Liver (tissue), 9 donors: Measurements from ENCODE around the gene SLC30A10. TPM values are rescaled to one million over a fixed set of nuclear protein-coding genes. Genes with fewer than 3 reads are reported as not detected.

Experiments used
- DNase-seq: peaks from one replicate; pipeline ENCODE4 v3.0.0-alpha.2; 2017; ENCODE audit warnings: low spot score
- H3K27ac ChIP-seq, 2 donors: one replicate each; pipeline ENCODE4 v1.7.0; 2013; ENCODE audit warnings: inconsistent platforms in 2 of 2, low read length in 2 of 2, control low read depth in 1 of 2, low read depth in 1 of 2, mild to moderate bottlenecking in 1 of 2
- H3K27me3 ChIP-seq, 4 donors: one replicate each; pipeline versions ENCODE4 v1.6.1 to v1.7.0; 2013; ENCODE audit warnings: low read length in 3 of 4, inconsistent platforms in 1 of 4, mild to moderate bottlenecking in 1 of 4, moderate library complexity in 1 of 4; ENCODE audit not compliant: control insufficient read depth in 4 of 4, insufficient read depth in 4 of 4
- H3K36me3 ChIP-seq, 4 donors: one replicate each; pipeline versions ENCODE4 v1.6.1 to v1.7.0; 2013; ENCODE audit warnings: low read length in 3 of 4, mild to moderate bottlenecking in 3 of 4, low read depth in 1 of 4, moderate library complexity in 1 of 4; ENCODE audit not compliant: control insufficient read depth in 4 of 4, insufficient read depth in 3 of 4
- H3K4me1 ChIP-seq, 4 donors: one replicate each; pipeline versions ENCODE4 v1.6.1 to v1.7.0; 2013; ENCODE audit warnings: low read length in 3 of 4, mild to moderate bottlenecking in 3 of 4, moderate library complexity in 1 of 4; ENCODE audit not compliant: control insufficient read depth in 4 of 4, insufficient read depth in 4 of 4
- H3K4me3 ChIP-seq, 3 donors: one replicate each; pipeline versions ENCODE4 v1.6.1 to v1.7.0; 2013; ENCODE audit warnings: low read length in 3 of 3, control low read depth in 1 of 3, low read depth in 1 of 3, mild to moderate bottlenecking in 1 of 3
- H3K9ac ChIP-seq, 2 donors: one replicate each; pipeline ENCODE4 v1.7.0; 2013; ENCODE audit warnings: low read length in 2 of 2, mild to moderate bottlenecking in 2 of 2, moderate library complexity in 2 of 2, control low read depth in 1 of 2, low read depth in 1 of 2
- H3K9me3 ChIP-seq, 4 donors: one replicate each; pipeline versions ENCODE4 v1.6.1 to v1.7.0; 2013; ENCODE audit warnings: low read length in 3 of 4; ENCODE audit not compliant: control insufficient read depth in 4 of 4
- ATF3 ChIP-seq: IDR thresholded peaks from 2 replicates; pipeline ENCODE4 v1.6.1; 2016; ENCODE audit warnings: antibody characterized with exemption
- EGR1 ChIP-seq, 2 donors: IDR thresholded peaks; 2 replicates each; pipeline ENCODE4 v1.6.1; 2016 to 2018; ENCODE audit warnings: antibody characterized with exemption in 2 of 2, low read depth in 2 of 2
- FOXA1 ChIP-seq: IDR thresholded peaks from 2 replicates; pipeline ENCODE4 v1.6.1; 2016; ENCODE audit warnings: antibody characterized with exemption
- FOXA2 ChIP-seq: IDR thresholded peaks from 2 replicates; pipeline ENCODE4 v1.6.1; 2016; ENCODE audit warnings: antibody characterized with exemption
- GABPA ChIP-seq, 2 donors: IDR thresholded peaks in 1 of 2; conservative IDR thresholded peaks in 1 of 2; 2 replicates each; pipeline ENCODE4 v1.6.1; 2016; ENCODE audit warnings: antibody characterized with exemption in 2 of 2, mild to moderate bottlenecking in 1 of 2, moderate library complexity in 1 of 2
- HNF4A ChIP-seq, 2 donors: conservative IDR thresholded peaks; 2 replicates each; pipeline ENCODE4 v1.6.1; 2016; ENCODE audit warnings: antibody characterized with exemption in 2 of 2, mild to moderate bottlenecking in 2 of 2
- HNF4G ChIP-seq: IDR thresholded peaks from 2 replicates; pipeline ENCODE4 v1.6.1; 2016; ENCODE audit warnings: antibody characterized with exemption
- JUND ChIP-seq, 2 donors: IDR thresholded peaks; 2 replicates each; pipeline ENCODE4 v1.6.1; 2016; ENCODE audit warnings: antibody characterized with exemption in 2 of 2
- RXRA ChIP-seq, 2 donors: IDR thresholded peaks; 2 replicates each; pipeline ENCODE4 v1.6.1; 2017 to 2018; ENCODE audit warnings: antibody characterized with exemption in 2 of 2, mild to moderate bottlenecking in 1 of 2
- SP1 ChIP-seq: IDR thresholded peaks from 2 replicates; pipeline ENCODE4 v1.6.1; 2018; ENCODE audit warnings: antibody characterized with exemption, mild to moderate bottlenecking
- TAF1 ChIP-seq: conservative IDR thresholded peaks from 2 replicates; pipeline ENCODE4 v1.6.1; 2016; ENCODE audit warnings: antibody characterized with exemption, mild to moderate bottlenecking
- YY1 ChIP-seq: IDR thresholded peaks from 2 replicates; pipeline ENCODE4 v1.6.1; 2016; ENCODE audit warnings: antibody characterized with exemption, mild to moderate bottlenecking
- WGBS: extraction: QIAGEN DNeasy Blood & Tissue Kit; methylation state at CpG from one replicate; pipeline ENCODE4 v1.1.7; 2013; 5-methylcytosine and 5-hydroxymethylcytosine counted together
- polyA plus RNA-seq, 2 donors: library from polyadenylated mRNA; stranded (reverse) in 1 of 2; unstranded in 1 of 2; fragments of 200-250 nt in 1 of 2; fragments of >200 nt in 1 of 2; fragmentation: Nextera tagmentation in 1 of 2; extraction: Ambion mirVana in 1 of 2; gene quantifications; one replicate each; pipeline versions ENCODE4 v1.2.1 to v1.2.3, GENCODE V29; 2013 to 2015
- total RNA-seq, 2 donors: library from RNA; depleted of rRNA; stranded (reverse); fragments of >200 nt; gene quantifications; one replicate each; pipeline ENCODE4 v1.2.3, GENCODE V29; 2014
- TF ChIP-seq, protein P1 (sequence below): IDR thresholded peaks from 2 replicates; pipeline ENCODE4 v1.6.1; 2016; ENCODE audit warnings: antibody characterized with exemption
- TF ChIP-seq, protein P2 (sequence below): IDR thresholded peaks from 2 replicates; pipeline ENCODE4 v1.6.1; 2016; ENCODE audit warnings: antibody characterized with exemption
- donor health status: healthy.
- donor health status: healthy.
- donor health status: healthy.
- donor health status: healthy.
- donor health status: healthy.

Gene SLC30A10
- total and polyA plus RNA-seq, 4 donors, result 18.5 to 90.9 (median 37.6) TPM

GRCh38 chr1:219910716-219911115 lies 17.6 kb downstream of the SLC30A10 start:
- Histone ChIP-seq H3K9me3 (no peaks in the 10 kb centered on the region), H3K27ac (no peak overlapping the region), H3K36me3 (peaks cover 0 to 22% (median 11%) of the 10 kb centered on the region in 4 donors), H3K9ac (no peak overlapping the region), H3K27me3 (no peaks in the 10 kb centered on the region), H3K4me1 (peaks cover 3 to 23% (median 12%) of the 10 kb centered on the region in 4 donors), H3K4me3 (no peak overlapping the region)
- WGBS, result 55% methylated on average over 6 of the region's 6 CpGs
- DNase-seq, result no peak
- no peak for TF ChIP-seq RXRA (IDR thresholded peaks at IDR 0.05)

GRCh38 chr1:219909476-219909875 lies 18.9 kb downstream of the SLC30A10 start:
- 85% methylated on average over 4 of the region's 4 CpGs for WGBS
- no peak for TF ChIP-seq HNF4G
- TF ChIP-seq EGR1 (IDR thresholded peaks at IDR 0.05; ENCODE audit: low read depth in 2 of 2), result no peak
- no peak for TF ChIP-seq ATF3
- no peak for TF ChIP-seq FOXA1
- TF ChIP-seq YY1, result no peak
- TF ChIP-seq HNF4A (conservative IDR thresholded peaks at IDR 0.05), result no peak
- TF ChIP-seq TAF1, result no peak
- TF ChIP-seq, protein P1, sequence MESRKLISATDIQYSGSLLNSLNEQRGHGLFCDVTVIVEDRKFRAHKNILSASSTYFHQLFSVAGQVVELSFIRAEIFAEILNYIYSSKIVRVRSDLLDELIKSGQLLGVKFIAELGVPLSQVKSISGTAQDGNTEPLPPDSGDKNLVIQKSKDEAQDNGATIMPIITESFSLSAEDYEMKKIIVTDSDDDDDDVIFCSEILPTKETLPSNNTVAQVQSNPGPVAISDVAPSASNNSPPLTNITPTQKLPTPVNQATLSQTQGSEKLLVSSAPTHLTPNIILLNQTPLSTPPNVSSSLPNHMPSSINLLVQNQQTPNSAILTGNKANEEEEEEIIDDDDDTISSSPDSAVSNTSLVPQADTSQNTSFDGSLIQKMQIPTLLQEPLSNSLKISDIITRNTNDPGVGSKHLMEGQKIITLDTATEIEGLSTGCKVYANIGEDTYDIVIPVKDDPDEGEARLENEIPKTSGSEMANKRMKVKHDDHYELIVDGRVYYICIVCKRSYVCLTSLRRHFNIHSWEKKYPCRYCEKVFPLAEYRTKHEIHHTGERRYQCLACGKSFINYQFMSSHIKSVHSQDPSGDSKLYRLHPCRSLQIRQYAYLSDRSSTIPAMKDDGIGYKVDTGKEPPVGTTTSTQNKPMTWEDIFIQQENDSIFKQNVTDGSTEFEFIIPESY, result no peak
- no peak for TF ChIP-seq FOXA2
- no peak for TF ChIP-seq JUND (IDR thresholded peaks at IDR 0.05)
- H3K27me3 ChIP-seq, result no peaks in the 10 kb centered on the region
- no peak overlapping the region for H3K9ac ChIP-seq
- H3K4me3 ChIP-seq, result no peak overlapping the region
- H3K27ac ChIP-seq, result no peak overlapping the region
- DNase-seq, result no peak
- H3K36me3 ChIP-seq, result peaks cover 0 to 10% (median 2%) of the 10 kb centered on the region in 4 donors
- peaks cover 3 to 15% (median 7%) of the 10 kb centered on the region in 4 donors for H3K4me1 ChIP-seq
- H3K9me3 ChIP-seq, result no peaks in the 10 kb centered on the region

- no peaks in the 10 kb centered on the region for H3K9me3 ChIP-seq
- no peaks in the 10 kb centered on the region for H3K27me3 ChIP-seq
- H3K4me1 ChIP-seq, result peaks cover 3 to 7% (median 4%) of the 10 kb centered on the region in 4 donors
- H3K4me3 ChIP-seq, result no peak overlapping the region
- no peak overlapping the region for H3K9ac ChIP-seq
- DNase-seq, result no peak
- TF ChIP-seq, protein P2, sequence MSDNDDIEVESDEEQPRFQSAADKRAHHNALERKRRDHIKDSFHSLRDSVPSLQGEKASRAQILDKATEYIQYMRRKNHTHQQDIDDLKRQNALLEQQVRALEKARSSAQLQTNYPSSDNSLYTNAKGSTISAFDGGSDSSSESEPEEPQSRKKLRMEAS, result no peak
- no peak for TF ChIP-seq SP1
- TF ChIP-seq JUND (IDR thresholded peaks at IDR 0.05), result no peak
- no peak for TF ChIP-seq ATF3
- no peak for TF ChIP-seq GABPA (IDR thresholded peaks at IDR 0.05 in 1 of 2, conservative IDR thresholded peaks at IDR 0.05 in 1 of 2)
- 59% methylated on average over 3 of the region's 3 CpGs for WGBS
- no peak overlapping the region for H3K27ac ChIP-seq
- peaks cover 0 to 1% (median 0%) of the 10 kb centered on the region in 4 donors for H3K36me3 ChIP-seq
Observed at GRCh38 chr1:219908170-219908569, 20.2 kb downstream of the SLC30A10 start.
